Keratinocyte (primary cell): ENCODE data around the gene CDH12.

Experiments used
- EZH2 ChIP-seq: IDR thresholded peaks from one replicate; pipeline ENCODE4 v1.6.1; 2012; ENCODE audit warnings: inconsistent platforms, mild to moderate bottlenecking, low read length, moderate library complexity
- TF ChIP-seq, protein P1 (sequence below), 3 experiments: IDR thresholded peaks in 1 of 3; conservative IDR thresholded peaks in 1 of 3; optimal IDR thresholded peaks in 1 of 3; 2 replicates in 2 of 3; 3 replicates in 1 of 3; pipeline versions ENCODE3 to v1.5.1; 2011; ENCODE audit warnings: low read length in 3 of 3, mild to moderate bottlenecking in 3 of 3, moderate library complexity in 2 of 3, control low read depth in 1 of 3, inconsistent platforms in 1 of 3; ENCODE audit not compliant: insufficient read depth in 2 of 3; ENCODE audit errors: extremely low read depth in 1 of 3

DNA sequence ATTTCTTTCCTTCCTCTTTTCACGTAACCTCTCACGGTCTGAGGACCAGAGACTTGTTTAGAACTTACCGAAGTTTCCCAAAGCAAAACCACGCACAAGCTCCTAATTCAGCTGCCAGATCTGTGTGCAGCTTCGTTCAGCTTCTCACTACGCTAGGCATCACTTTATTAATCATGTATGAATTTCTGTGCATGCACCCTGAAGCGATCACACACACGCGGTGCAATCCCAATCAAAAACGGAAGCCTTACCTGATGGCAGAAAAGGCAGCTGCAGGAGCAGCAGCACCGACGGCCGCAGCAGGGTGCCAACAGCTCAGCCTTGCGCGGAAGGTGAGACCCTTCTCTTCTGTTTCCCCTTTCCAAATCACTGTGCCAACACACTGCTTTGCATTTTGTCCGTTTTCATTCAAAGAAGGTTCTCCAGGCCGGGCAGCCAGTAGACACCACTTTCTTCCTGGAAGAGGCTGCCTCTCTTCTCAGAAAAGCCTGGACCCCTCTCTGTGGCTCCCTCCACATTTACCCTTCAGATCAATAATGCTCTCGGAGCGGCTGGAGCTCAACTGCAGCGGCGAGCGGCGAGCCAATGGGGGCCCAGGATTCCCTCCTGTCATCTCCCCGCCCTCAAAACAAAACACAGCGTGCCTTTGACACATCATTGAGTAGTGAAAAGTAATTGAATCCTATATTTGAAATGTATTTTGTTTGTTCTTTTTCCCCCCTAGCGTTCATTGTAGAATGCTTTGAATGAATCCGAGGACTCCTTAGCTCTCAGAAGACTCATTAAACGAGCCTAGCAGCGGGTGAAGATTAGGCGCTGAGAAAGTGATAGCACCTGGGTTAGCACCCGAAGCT lies at the start of gene CDH12:
- TF ChIP-seq EZH2: no peak
- TF ChIP-seq, protein P1, sequence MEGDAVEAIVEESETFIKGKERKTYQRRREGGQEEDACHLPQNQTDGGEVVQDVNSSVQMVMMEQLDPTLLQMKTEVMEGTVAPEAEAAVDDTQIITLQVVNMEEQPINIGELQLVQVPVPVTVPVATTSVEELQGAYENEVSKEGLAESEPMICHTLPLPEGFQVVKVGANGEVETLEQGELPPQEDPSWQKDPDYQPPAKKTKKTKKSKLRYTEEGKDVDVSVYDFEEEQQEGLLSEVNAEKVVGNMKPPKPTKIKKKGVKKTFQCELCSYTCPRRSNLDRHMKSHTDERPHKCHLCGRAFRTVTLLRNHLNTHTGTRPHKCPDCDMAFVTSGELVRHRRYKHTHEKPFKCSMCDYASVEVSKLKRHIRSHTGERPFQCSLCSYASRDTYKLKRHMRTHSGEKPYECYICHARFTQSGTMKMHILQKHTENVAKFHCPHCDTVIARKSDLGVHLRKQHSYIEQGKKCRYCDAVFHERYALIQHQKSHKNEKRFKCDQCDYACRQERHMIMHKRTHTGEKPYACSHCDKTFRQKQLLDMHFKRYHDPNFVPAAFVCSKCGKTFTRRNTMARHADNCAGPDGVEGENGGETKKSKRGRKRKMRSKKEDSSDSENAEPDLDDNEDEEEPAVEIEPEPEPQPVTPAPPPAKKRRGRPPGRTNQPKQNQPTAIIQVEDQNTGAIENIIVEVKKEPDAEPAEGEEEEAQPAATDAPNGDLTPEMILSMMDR (optimal IDR thresholded peaks at IDR 0.05 in 1 of 3, IDR thresholded peaks at IDR 0.05 in 1 of 3, conservative IDR thresholded peaks at IDR 0.05 in 1 of 3; ENCODE audit: extremely low read depth in 1 of 3, insufficient read depth in 2 of 3, low read length in 3 of 3): no peak
